SH-SY5Y (cell line): ENCODE data around the gene RFTN2.

ENCODE experiments used
- GATA2 ChIP-seq: IDR thresholded peaks from 2 replicates; pipeline ENCODE4 v1.6.1; 2011; ENCODE audit warnings: mild to moderate bottlenecking, low read depth, low read length
- GATA3 ChIP-seq: IDR thresholded peaks from 2 replicates; pipeline ENCODE4 v1.6.1; 2011; ENCODE audit warnings: low read depth, mild to moderate bottlenecking, low read length, moderate library complexity

DNA sequence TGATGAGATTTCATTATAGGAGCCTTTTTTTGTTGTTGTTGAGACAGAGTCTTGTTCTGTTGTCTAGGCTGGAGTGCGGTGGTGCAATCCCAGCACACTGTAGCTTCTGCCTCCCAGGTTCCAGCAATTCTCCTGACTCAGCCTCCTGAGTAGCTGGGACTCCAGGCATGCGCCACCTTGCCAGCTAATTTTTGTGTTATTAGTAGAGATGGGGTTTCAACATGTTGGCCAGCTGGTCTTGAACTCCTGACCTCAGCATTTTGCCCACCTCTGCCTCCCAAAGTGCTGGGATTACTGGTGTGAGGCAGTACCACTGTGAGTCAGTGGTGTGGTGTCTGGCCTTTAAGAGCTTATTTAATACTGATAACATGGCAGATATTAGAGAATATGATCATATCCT, 99.4 kb downstream of the RFTN2 start:
- TF ChIP-seq GATA3 (no peak), GATA2 (no peak)
